HG02943 (cell line): ENCODE measurements around the gene RIMKLA.

Source experiments
- ATAC-seq: cut with Tn5 transposase; IDR thresholded peaks from one replicate; pipeline ENCODE4 v1.9.1; 2021; ENCODE audit warnings: mild to moderate bottlenecking, low read depth, moderate library complexity; ENCODE audit not compliant: unreplicated experiment

RIMKLA gene, protein sequence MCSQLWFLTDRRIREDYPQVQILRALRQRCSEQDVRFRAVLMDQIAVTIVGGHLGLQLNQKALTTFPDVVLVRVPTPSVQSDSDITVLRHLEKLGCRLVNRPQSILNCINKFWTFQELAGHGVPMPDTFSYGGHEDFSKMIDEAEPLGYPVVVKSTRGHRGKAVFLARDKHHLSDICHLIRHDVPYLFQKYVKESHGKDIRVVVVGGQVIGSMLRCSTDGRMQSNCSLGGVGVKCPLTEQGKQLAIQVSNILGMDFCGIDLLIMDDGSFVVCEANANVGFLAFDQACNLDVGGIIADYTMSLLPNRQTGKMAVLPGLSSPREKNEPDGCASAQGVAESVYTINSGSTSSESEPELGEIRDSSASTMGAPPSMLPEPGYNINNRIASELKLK

DNA sequence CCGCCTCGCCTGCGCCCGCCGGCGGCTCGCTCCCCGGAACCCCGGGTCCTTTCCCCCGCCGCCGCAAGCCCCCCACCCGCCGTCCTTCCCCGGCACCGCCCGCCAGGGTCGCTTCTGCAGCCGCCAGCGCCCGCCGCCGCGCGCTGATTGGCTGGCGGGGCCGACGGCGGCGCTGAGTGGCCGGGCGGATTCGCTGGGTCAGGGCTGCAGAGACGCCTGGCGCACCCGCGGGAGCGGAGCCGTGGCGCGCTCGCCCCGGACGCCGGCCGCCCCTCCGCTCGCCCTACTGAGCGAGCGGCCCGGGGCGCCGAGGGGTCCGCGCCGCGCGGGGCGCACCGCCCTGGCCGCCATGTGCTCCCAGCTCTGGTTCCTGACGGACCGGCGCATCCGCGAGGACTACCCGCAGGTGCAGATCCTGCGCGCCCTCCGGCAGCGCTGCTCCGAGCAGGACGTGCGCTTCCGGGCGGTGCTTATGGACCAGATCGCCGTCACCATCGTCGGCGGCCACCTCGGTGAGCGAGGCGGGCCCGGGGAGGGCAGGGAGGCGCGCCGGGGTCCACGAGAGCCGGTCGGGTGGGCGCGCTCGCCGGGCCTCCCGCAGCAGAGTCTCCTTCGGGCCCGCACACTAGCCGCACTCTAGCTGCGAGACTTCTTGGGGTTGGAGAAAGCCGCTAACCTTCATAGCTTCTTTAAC is at the start of gene RIMKLA:
Gene RIMKLA (plus strand): TSS at position 207 of the 694 bp plus-strand sequence. CDS start 143 bp downstream, at position 350.
- ATAC-seq, result peak; percentile 60

DNA sequence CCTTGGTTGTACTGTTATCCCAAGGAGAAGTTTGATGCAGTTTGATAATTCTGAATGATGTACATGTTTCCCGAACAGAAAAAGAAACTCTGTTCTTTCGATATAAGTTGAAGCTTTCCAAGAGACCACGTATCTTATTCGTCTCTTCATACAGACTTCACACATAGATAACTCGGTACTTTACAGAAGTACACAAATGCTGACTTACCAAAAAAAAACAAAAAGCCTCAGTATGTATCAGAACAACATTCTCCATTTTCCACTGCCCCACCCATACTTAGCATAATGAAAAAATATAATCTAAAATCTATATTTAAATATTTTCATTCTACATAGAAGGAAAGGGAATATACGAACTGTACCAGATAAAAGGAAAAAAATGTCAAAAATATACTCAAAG is 47.7 kb upstream of the RIMKLA start:
- ATAC-seq, result no peak

DNA sequence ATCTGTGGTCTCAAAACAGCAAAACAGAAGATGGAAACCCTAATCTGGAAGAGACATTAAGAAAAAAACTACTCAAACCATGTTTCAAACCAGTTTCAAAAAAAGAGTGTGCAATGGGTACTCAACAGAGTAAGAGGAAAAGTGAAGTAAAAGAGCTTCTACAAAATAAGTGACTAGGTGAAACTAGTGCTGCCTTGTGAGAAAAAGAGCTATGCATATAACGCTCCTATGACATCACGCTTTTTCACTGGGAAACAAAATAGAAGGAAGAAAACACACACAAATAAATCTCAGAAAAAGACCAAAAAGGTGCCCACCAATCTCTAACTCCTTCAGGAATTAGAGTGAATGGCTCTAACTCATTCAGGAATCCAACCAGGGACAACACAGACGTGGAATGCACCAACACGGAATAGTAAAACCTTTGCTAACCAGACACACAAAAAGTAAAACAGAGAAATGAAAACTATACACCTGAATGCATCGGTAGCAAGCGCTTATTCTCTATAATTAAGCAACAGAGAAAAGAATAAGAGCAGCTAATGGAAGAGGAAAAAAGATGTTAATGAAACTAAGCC is 46.8 kb upstream of the RIMKLA start:
- no peak for ATAC-seq

DNA sequence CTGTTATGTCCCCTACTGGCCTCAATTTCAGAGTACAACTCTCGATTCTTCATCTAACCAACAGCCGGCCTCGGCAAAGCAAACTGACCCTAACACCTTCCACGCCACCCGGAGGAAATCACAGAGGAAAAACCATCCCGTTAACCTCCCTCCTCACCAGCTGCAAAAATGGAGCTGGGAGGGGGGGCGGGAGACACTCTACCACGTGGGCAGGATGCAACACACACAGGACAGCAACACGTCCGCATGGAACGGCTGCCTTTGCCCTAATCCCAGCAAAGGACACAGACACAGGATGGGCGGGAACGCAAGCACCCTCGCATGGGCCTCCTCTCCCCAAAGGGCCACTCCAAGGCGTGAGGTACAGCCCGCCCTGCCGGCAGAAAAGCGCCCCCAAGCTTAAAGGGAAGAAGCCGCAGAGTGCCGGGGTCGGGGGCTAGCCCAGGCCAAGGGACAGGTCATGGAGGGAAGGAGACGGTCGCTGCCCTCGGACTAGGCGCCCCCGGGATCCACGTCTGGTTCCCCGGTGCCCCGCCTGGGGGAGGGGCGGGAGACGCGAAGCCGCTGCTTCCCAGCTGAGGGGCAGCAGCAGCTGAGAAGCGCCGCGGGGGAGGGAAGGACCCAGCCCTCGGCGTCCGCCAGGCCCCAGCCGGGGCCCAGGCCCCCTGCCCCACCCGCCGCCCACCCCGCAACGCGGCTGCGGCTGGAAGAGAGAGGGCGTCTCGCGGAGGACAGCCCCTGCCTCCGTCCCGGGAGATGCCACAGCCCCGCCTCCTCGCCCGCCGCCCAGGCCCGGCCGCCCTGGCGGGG is 46.1 kb upstream of the RIMKLA start:
- ATAC-seq, result peak; percentile 50

DNA sequence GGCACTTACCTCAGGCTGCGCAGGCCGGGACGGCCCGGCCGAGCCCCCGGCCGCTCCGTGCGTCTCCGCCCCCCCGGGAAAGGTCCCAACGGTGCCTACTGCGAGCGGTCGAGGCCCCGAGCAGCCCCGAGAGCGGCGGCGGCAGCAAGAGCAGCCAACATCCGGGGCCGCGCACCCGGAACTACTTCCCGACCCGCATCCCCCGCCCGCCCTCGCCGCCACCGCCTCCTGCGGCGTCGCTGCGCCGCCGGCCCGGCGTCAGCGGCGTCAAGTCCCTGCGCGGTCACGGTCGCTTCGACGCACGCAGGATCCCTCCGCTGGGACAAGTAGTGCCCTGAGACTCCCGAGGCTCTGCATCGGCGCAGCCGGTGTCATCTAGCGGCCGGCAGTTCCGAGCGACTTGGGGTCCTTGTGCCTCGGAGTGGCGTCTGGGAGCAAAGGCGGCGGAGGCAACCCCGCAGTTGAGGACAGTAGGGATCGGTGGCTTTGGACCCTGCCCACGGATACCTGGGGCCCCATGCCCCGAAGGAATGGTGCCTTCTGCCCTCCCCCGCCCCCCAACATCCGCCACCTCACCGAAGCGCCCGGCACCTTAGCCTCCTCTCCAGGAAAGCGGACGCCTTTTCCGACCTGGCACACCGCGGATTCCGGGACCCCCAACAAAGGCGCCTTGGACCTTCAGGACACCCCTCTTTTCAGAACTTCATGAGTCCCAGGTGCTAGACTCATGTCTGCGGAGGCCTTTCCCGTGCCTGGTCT is 45.4 kb upstream of the RIMKLA start, which contains the start of gene FOXJ3:
Gene FOXJ3 (minus strand): TSS at position 186 of the 759 bp plus-strand sequence. CDS start 24,142 bp downstream, outside the sequence.
- peak; percentile 67 for ATAC-seq

DNA sequence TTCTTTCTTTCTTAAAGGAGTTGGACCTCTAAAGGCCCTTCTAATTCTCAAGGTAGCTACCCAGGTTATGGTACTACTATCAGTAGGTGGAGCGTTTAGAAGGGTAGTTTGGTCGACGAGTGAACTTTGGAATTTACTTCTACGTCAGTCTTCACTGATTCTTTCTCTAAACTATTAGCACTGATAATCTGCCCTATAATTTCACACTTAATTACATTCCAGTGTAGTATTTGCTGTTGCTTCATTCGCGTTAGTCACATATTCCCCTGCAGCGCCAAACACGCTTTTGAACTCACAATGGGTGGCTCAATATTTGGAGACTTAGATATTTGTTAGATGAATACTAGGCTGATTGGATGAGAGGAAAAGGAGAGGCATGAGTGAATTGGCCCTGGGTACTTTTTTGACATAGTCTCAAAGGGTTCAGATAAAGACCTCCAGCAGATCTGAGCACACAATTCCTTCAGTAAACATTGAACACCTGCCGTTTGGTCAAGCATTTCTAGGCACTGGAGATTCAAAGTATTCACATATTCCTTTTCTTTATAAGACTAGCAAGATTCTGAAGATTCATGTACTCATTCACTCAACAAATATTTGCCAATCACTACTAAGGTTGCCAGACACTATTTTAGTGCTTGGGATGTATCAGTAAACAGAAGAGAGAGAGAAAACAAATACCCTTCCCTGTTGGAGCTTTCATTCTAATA is 44.6 kb upstream of the RIMKLA start:
- no peak for ATAC-seq

DNA sequence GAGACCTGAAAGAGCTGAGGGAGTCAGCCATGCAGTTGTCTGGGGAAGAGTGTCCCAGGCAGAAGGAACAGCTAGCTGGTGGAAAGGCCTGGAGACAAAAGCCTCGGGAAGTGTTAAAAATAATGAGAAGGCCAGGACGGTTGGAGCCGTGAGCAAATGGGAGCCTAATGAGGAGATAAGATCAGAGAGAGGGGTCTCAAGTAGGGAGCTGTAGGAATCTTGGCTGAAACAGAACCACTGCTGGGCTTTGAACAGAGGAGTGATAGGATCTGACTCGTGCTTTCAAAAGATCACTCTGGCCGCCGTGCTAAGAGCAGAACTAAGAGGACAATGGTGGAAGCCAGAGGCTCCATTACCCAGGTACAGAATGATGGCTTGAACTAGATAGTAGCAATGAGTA is 43.6 kb upstream of the RIMKLA start:
- no peak for ATAC-seq

DNA sequence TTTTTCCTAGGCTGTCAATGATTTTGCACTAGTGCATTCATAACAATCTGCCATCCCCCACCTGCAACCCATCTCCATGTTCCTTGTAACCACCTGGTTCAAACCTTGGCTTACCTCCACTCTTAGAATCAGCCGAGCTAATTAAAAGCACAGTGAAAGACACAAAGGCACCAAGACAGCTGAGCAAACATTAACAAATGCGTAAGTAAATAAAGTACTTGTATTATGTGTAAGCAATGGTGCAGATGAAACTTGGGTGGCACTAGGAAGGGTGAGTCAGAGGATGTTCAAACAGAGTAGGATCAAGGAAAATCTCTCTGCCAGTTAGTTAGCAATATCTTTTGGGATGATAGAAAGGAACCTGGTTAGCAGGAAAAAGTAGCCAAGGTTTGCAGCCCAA is 40.5 kb upstream of the RIMKLA start:
- ATAC-seq, result no peak

DNA sequence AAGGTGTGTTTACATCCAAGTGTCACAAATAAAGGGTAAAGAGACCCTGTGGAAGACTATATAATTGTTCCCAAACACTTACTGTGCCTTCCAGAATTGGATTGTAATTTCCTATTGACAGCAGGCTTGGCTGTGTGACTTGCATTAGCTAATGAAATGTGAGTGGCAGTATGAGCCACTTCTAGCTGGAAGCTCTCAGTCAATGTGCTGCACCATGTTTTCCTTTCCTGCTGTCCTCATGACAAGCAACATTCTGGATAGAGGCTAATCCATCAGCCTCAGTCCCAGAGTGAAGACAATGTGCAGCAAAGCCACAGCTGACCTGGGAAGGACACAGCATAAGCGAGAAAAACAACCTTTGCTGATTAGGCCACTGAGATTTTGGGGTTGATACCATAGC is 39.7 kb upstream of the RIMKLA start:
- ATAC-seq, result no peak

DNA sequence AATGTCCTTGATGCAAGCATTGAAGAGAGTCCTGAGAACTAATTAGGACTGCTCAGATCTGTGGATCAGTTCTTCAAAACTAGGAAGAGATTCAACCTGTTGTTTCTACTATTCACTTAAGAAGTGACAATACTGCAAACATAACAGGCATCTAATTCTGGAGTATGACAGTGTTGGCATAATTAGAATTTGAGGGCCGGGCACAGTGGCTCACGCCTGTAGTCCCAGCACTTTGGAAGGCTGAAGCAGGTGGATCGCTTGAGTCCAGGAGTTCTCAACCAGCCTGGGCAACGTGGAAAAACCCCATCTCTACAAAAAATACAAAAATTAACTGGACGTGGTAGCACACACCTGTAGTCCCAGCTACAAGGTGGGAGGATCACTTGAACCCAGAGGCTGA is 37.5 kb upstream of the RIMKLA start:
- no peak for ATAC-seq

DNA sequence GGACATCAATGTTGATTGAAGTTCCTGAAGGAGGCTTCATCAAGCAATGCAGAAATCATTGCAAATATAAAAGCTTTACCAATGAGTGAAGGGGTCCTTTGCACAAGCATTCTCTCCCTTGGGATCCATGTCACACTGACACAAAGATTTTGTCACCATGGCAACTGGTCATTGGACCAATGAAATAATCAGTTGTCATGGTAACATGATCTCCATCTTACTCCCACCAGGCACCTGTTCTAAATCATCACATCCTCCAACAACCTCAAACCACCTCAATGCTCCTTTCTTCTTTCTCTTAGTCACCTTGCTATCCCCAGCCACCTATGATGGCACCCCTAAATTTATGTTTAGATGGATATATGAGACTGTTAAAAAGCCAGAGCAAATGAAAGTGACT is 32.1 kb upstream of the RIMKLA start:
- ATAC-seq, result no peak

DNA sequence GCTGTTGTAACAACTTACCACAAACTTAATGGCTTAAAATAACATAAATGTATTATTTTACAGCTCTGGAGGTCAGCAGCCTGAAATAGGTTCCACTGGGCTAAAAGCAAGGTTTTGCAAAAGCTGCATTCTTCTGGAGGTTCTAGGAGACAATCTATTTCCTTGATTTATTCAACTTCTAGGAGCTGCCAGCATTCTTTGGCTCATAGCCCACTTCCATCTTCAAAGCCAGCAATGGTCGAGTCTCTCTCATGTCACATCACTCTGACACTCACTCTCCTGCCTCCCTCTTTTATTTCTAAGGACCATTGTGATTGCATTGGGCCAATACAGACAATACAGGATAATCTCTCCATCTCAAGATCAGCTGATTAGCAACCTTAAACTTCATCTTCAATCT is 30.5 kb upstream of the RIMKLA start:
- ATAC-seq, result no peak

DNA sequence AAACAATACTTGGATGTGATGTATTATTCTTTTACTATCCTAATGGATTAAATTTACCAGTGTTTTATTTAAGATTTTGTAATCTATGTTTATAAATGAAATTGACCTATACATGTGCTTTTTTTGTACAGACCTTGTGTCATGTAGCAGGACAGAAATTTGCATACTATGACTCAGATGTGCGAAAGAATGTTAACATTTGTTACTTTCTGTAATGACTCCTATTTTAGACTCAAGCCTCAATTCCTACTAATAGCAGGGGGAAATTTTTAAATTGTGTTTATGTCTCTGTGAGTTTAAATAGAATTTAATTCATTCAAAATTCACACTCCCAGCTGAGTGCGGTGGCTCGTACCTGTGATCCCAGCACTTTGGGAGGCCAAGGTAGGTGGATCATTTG is 21.8 kb upstream of the RIMKLA start:
- no peak for ATAC-seq

DNA sequence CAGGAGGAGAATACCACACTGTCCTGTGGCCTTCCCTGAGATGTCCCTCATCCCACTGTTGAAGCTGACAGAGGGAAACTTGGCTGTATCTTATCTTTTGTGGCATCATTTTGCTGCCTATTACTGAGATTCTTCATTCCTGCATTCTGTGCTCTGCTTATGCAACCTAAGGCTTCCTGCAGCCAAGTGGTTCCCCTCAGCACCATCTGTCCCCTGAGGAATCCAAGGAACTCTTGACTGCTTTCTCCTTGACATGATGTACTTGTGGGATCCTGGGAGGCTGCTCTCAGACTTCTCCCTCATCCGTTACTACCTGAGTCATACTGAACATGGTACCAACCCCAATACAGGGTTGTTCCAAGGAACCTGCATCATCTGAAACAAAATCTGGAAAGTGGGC is 21.1 kb upstream of the RIMKLA start:
- no peak for ATAC-seq

DNA sequence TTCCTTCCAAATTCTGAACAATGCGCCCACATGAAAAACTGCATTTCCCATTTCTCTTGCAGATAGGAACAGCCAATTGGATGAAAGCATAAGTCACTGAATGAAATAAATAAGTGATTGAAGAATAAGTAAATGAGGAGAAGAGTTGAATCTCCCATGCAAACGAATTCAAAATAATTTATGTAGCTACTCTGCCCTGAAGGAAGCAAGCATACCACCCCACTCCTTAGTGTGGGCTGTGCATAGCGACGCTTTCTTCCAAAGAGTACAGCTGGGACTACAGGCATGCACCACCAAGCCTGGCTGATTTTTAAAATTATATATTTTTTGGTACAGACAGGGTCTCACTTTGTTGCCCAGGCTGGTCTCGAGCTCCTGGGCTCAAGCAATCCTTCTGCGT is 16.5 kb upstream of the RIMKLA start:
- no peak for ATAC-seq

DNA sequence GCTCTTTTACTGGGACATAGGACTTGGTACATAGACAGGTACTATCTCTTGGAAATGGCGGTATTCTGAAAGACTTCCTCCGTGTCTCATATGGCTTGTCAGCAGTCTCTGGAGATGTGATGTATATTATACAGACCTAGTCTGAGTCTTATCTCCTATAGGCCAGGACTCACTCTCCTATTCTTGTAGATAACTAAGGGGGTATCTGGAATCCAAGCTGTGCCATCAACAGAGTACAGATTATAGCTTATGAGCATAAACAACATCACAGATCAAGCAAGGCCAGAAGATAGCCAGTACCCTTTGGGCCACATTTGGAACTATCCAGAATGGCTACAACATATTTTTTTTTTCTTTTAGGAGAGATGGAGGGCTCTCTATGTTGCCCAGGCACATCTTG is 16.1 kb upstream of the RIMKLA start:
- no peak for ATAC-seq

DNA sequence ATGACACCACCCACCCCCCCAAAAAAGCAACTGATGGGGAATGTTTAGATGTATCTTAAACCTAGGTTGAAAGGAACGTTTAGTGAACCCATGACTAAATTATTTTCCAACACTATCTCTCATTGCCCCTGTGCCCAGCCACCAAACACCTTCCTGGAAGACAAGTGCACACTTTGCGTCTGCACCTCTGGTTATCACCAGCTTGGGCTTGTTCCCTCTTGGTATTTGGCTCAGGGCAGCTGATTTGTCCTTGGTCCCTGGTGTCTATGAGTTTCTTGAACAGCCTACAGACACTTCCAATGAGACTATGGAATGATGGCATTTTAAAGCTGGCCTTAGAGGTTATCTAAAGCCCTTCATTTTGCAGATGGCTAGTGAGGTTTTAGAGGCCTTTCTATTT is 15.5 kb upstream of the RIMKLA start:
- ATAC-seq, result no peak

DNA sequence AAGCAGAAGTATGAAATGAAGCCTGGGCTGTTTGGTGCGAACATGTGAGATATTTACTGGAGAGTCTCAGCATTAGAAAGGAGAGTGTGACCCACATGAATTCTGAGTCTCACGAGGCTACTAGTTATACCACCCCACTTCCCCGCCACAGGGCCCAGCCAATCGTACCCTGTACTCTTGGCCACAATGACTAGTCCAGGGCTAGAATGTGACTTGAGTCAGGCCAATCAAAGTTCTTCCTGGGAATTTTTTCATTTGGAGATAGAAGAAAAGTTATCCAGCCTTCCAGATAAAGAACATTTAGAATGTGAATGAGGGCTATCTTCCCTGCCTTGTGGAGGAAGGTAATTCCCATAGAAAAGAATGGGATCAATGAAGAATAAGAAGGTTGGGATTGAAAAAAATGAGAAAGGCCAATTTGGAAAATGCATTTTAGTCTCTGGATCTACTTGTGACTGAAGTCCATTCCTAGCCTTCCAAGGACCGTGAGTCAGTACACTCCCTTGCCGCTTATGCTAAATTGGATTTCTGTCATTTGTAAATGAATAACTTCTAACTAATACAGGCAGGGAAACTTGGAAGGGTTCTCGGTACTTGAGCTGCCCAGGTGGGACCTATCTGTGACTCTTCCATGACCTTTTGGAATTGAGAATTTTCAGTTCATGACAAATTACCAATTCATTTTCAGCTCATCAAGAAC is 12.3 kb upstream of the RIMKLA start:
- no peak for ATAC-seq

DNA sequence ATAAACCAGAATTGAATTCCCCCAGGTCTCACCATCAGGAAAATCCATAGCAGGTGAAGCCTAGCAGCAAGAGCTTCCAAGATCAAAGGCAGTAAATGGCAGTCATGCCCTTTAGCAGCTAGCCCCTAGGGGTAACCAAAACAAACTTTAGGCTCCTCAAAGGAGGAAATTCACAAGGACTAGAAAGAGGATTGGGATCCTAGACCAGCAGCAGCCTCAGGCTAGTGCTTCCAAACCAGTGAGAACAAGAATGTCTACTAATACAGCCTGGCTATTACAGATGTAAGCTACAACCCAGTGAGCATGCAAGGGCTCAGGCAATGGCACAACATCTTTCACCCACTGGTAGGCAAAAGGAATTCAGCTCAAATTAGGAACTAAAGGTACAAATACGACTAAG is 11.1 kb upstream of the RIMKLA start:
- ATAC-seq, result no peak
